Adrenal gland (tissue), 12 donors: ENCODE data around the gene MRAP2. TPM values are rescaled to one million over a fixed set of nuclear protein-coding genes. Genes with fewer than 3 reads are reported as not detected.

Experiments used
- DNase-seq, 7 donors: peaks; one replicate each; pipeline ENCODE4 v3.0.0-alpha.2; 2019 to 2020
- H3K27ac ChIP-seq, 5 donors: fragments of 200-600 bp; sonication (generic) in 4 of 5; 1 replicate in 3 of 5; 2 replicates in 2 of 5; pipeline versions ENCODE4 v1.5.1 to v1.8.0; 2016 to 2020; ENCODE audit warnings: mild to moderate bottlenecking in 1 of 5
- H3K27me3 ChIP-seq: fragments of 200-600 bp; 2 replicates; pipeline ENCODE4 v1.8.0; 2021
- H3K36me3 ChIP-seq, 2 donors: fragments of 200-600 bp; replicated peaks in 1 of 2; 1 replicate in 1 of 2; 2 replicates in 1 of 2; pipeline versions ENCODE4 v1.5.1 to v1.8.0; 2018 to 2022
- H3K4me1 ChIP-seq, 2 donors: fragments of 200-600 bp; replicated peaks in 1 of 2; 1 replicate in 1 of 2; 2 replicates in 1 of 2; pipeline versions ENCODE4 v1.5.1 to v1.8.0; 2018 to 2021
- H3K4me3 ChIP-seq, 4 donors: fragments of 200-600 bp; sonication (generic) in 3 of 4; one replicate each; pipeline ENCODE4 v1.5.1; 2016 to 2018
- H3K9me3 ChIP-seq, 3 donors: fragments of 200-600 bp; sonication (generic) in 1 of 3; replicated peaks in 1 of 3; 1 replicate in 2 of 3; 2 replicates in 1 of 3; pipeline versions ENCODE4 v1.5.1 to v1.8.0; 2016 to 2021
- CTCF ChIP-seq, 6 experiments: fragments of 450-650 bp in 4 of 6; fragments of 200-600 bp in 2 of 6; sonication (generic) in 1 of 6; IDR thresholded peaks; 1 replicate in 5 of 6; 2 replicates in 1 of 6; pipeline versions ENCODE4 v1.5.1 to v1.8.0; 2016 to 2021; ENCODE audit warnings: antibody characterized with exemption in 6 of 6, mild to moderate bottlenecking in 2 of 6, moderate library complexity in 1 of 6
- POLR2A ChIP-seq, 2 donors: fragments of 450-650 bp; IDR thresholded peaks; one replicate each; pipeline ENCODE4 v1.6.1; 2017; ENCODE audit warnings: antibody characterized with exemption in 2 of 2, mild to moderate bottlenecking in 2 of 2, moderate library complexity in 1 of 2
- WGBS, 4 donors: extraction: QIAGEN DNeasy Blood & Tissue Kit in 2 of 4; methylation state at CpG; one replicate each; pipeline versions ENCODE4 v1.1.5 to v1.1.7; 2013 to 2017; 5-methylcytosine and 5-hydroxymethylcytosine counted together
- intact Hi-C, 2 donors: fragments of 100-400 bp; cut with DNase I; formaldehyde crosslinking; loops; one replicate each; pipeline versions ENCODE4 v1.14.1 to v1.15.0; 2022 to 2023
- polyA plus RNA-seq, 3 donors: library from polyadenylated mRNA; stranded (reverse); fragments of 200-250 nt in 2 of 3; fragments of 350-450 nt in 1 of 3; fragmentation: Illumina TruSeq in 1 of 3; extraction: RNeasy Lipid Tissue Mini Kit (QIAGEN cat#74804) in 1 of 3; gene quantifications; one replicate each; pipeline ENCODE4 v1.2.3, GENCODE V29; 2013 to 2014
- total RNA-seq, 9 donors: library from RNA; depleted of rRNA in 4 of 9; stranded (reverse); fragments of >200 nt in 4 of 9; fragments of 120-200 nt in 1 of 9; fragmentation: NEBNext Ultra II Directional in 1 of 9; extraction: Animal tissue kit (Norgen Biotek cat#: 25700) in 1 of 9; gene quantifications; one replicate each; pipeline versions ENCODE4 v1.1.0 to v1.2.4, GENCODE V29; 2013 to 2023
- donor health status: healthy with polysubstance abuse.
- donor health status: Bipolar disorder and iron deficiency.
- donor health status: DM: yes; HTN: yes; CAD: no.
- donor health status: DM: no; HTN: no; CAD: no.
- donor health status: DM: no; HTN: no; CAD: no.
- donor health status: DM: yes; HTN: yes; CAD: no.

MRAP2 gene
- total and polyA plus RNA-seq, 12 donors = 0.36 to 9.5 (median 3.1) TPM

- H3K9me3 ChIP-seq = no peaks in the 10 kb centered on the region
- H3K36me3 ChIP-seq = no peaks in the 10 kb centered on the region
- intact Hi-C loops = no loop called here
- TF ChIP-seq POLR2A (IDR thresholded peaks at IDR 0.05) (no peak), CTCF (IDR thresholded peaks at IDR 0.05) (no peak)
- no peak overlapping the region for H3K27ac ChIP-seq
- H3K4me1 ChIP-seq = no peaks in the 10 kb centered on the region
- DNase-seq = no peak
- no peaks in the 10 kb centered on the region for H3K27me3 ChIP-seq
- no peak overlapping the region for H3K4me3 ChIP-seq
- WGBS, 4 donors = 69 to 74% (median 71%) methylated on average over 4 of the region's 4 CpGs
These were observed 29.9 kb upstream of the MRAP2 start for GRCh38 chr6:84003654-84004053.

- Histone ChIP-seq H3K27me3 (no peaks in the 10 kb centered on the region), H3K9me3 (no peaks in the 10 kb centered on the region), H3K4me3 (no peak overlapping the region), H3K4me1 (no peaks in the 10 kb centered on the region), H3K36me3 (no peaks in the 10 kb centered on the region), H3K27ac (no peak overlapping the region)
- TF ChIP-seq POLR2A (IDR thresholded peaks at IDR 0.05) (no peak), CTCF (IDR thresholded peaks at IDR 0.05) (no peak)
- intact Hi-C loops = no loop called here
- WGBS, 4 donors = 62 to 71% (median 67%) methylated on average over 5 of the region's 5 CpGs
- DNase-seq = no peak
These were observed 25.7 kb upstream of the MRAP2 start for GRCh38 chr6:84007871-84008270.

GRCh38 chr6:84013354-84013753, 20.2 kb upstream of the MRAP2 start:
- no peaks in the 10 kb centered on the region for H3K36me3 ChIP-seq
- TF ChIP-seq CTCF (IDR thresholded peaks at IDR 0.05) (no peak), POLR2A (IDR thresholded peaks at IDR 0.05) (no peak)
- H3K4me1 ChIP-seq = no peaks in the 10 kb centered on the region
- no peaks in the 10 kb centered on the region for H3K27me3 ChIP-seq
- no peak overlapping the region for H3K4me3 ChIP-seq
- intact Hi-C loops = no loop called here
- H3K27ac ChIP-seq = no peak overlapping the region
- no peak for DNase-seq
- no peaks in the 10 kb centered on the region for H3K9me3 ChIP-seq
- 76 to 80% (median 77%) methylated on average over 2 of the region's 2 CpGs for WGBS, 4 donors

GRCh38 chr6:84013931-84014330, 19.6 kb upstream of the MRAP2 start:
- no peak for DNase-seq
- TF ChIP-seq POLR2A (IDR thresholded peaks at IDR 0.05) (no peak), CTCF (IDR thresholded peaks at IDR 0.05) (no peak)

More at GRCh38 chr6:84013931-84014330, 19.6 kb upstream of the MRAP2 start:
- intact Hi-C loops = no loop called here
- Histone ChIP-seq H3K36me3 (no peaks in the 10 kb centered on the region), H3K4me1 (no peaks in the 10 kb centered on the region), H3K27me3 (no peaks in the 10 kb centered on the region), H3K27ac (no peak overlapping the region), H3K4me3 (no peak overlapping the region), H3K9me3 (no peaks in the 10 kb centered on the region)
- 52 to 65% (median 60%) methylated on average over 3 of the region's 3 CpGs for WGBS, 4 donors
